HG02938 (cell line): ENCODE results near the gene FAM174C.

Source experiments
- ATAC-seq: cut with Tn5 transposase; IDR thresholded peaks from one replicate; pipeline ENCODE4 v1.9.1; 2021; ENCODE audit warnings: mild to moderate bottlenecking, moderate library complexity; ENCODE audit not compliant: unreplicated experiment

FAM174C gene

GRCh38 chr19:1260749-1261537 is 14.4 kb upstream of the FAM174C start:
- peak; percentile 40 for ATAC-seq

GRCh38 chr19:1261538-1261797 is 13.9 kb upstream of the FAM174C start:
- ATAC-seq = no peak

GRCh38 chr19:1261798-1262622 is 13.3 kb upstream of the FAM174C start:
- no peak for ATAC-seq

- no peak for ATAC-seq
Observed at GRCh38 chr19:1262623-1263123, 12.7 kb upstream of the FAM174C start.

GRCh38 chr19:1263188-1263587 is 12.1 kb upstream of the FAM174C start:
- no peak for ATAC-seq

GRCh38 chr19:1264801-1265614 is 10.3 kb upstream of the FAM174C start:
- no peak for ATAC-seq

- no peak for ATAC-seq
Observed at GRCh38 chr19:1265615-1266128, 9.7 kb upstream of the FAM174C start.

GRCh38 chr19:1266129-1266915 is 9.0 kb upstream of the FAM174C start:
- ATAC-seq = peak; percentile 23

GRCh38 chr19:1266916-1267476 is 8.3 kb upstream of the FAM174C start:
- peak; percentile 10 for ATAC-seq

GRCh38 chr19:1267477-1268225 is 7.7 kb upstream of the FAM174C start:
- ATAC-seq = no peak

GRCh38 chr19:1268226-1269064 is 6.9 kb upstream of the FAM174C start:
- no peak for ATAC-seq

- peak; percentile 45 for ATAC-seq
Observed at GRCh38 chr19:1269065-1269477, 6.3 kb upstream of the FAM174C start, which contains the start of gene CIRBP. CIRBP (plus strand) TSS chr19:1269332; CDS start chr19:1270934, 1,602 bp downstream.

- peak; percentile 19 for ATAC-seq
Observed at GRCh38 chr19:1269478-1270212, 5.7 kb upstream of the FAM174C start.

- no peak for ATAC-seq
Observed at GRCh38 chr19:1270213-1270853, 5.0 kb upstream of the FAM174C start.

- no peak for ATAC-seq
Observed at GRCh38 chr19:1270854-1271527, 4.3 kb upstream of the FAM174C start.
